Endothelial cell (in vitro differentiated cells): ENCODE results near the gene JMJD6. TPM values are rescaled to one million over a fixed set of nuclear protein-coding genes. Genes with fewer than 3 reads are reported as not detected.
"Not testable (repeated sequence)": the region's sequence is repeated elsewhere in the genome, so short reads cannot be mapped to it uniquely, and the experiment has no call there.

Source experiments
- DNase-seq: peaks from one replicate; pipeline ENCODE4 v3.0.0; 2021; ENCODE audit warnings: low spot score
- H3K27ac Mint-ChIP-seq: one replicate; pipeline ENCODE4 v1.8.0; 2021; ENCODE audit warnings: mixed read lengths, inconsistent platforms; ENCODE audit not compliant: unreplicated experiment
- H3K27me3 Mint-ChIP-seq: one replicate; pipeline ENCODE4 v1.8.0; 2021; ENCODE audit warnings: mild to moderate bottlenecking, moderate library complexity, mixed read lengths, inconsistent platforms; ENCODE audit not compliant: unreplicated experiment
- H3K36me3 Mint-ChIP-seq: one replicate; pipeline ENCODE4 v1.8.0; 2021; ENCODE audit warnings: mild to moderate bottlenecking, low read depth, mixed read lengths, inconsistent platforms; ENCODE audit not compliant: unreplicated experiment
- H3K4me1 Mint-ChIP-seq: one replicate; pipeline ENCODE4 v1.8.0; 2021; ENCODE audit warnings: mild to moderate bottlenecking, mixed read lengths, inconsistent platforms; ENCODE audit not compliant: unreplicated experiment
- H3K4me3 Mint-ChIP-seq: one replicate; pipeline ENCODE4 v1.8.0; 2021; ENCODE audit warnings: mild to moderate bottlenecking, mixed read lengths, inconsistent platforms; ENCODE audit not compliant: unreplicated experiment
- H3K9me3 Mint-ChIP-seq: one replicate; pipeline ENCODE4 v1.8.0; 2021; ENCODE audit warnings: mixed read lengths, inconsistent platforms; ENCODE audit not compliant: unreplicated experiment
- total RNA-seq: library from RNA; stranded (reverse); fragmentation: NEBNext Ultra II Directional; extraction: Animal tissue kit (Norgen Biotek cat#: 25700); gene quantifications from one replicate; pipeline ENCODE4 v1.2.1, GENCODE V29; 2021; ENCODE audit not compliant: unreplicated experiment
- TF ChIP-seq, protein P1 (sequence below): fragments of 200-600 bp; sonication (generic); IDR thresholded peaks from one replicate; pipeline ENCODE4 v1.5.0; 2021; ENCODE audit warnings: antibody characterized with exemption; ENCODE audit not compliant: unreplicated experiment

The JMJD6 gene
- total RNA-seq, 1 donor from 2014 or later = 25.6 TPM

GRCh38 chr17:76725580-76726230, 701 bp downstream of the JMJD6 start:
- no peak for DNase-seq
- H3K36me3 Mint-ChIP-seq = peaks cover 16% of the 10 kb centered on the region
- peaks cover 15% of the 10 kb centered on the region for H3K4me1 Mint-ChIP-seq
- H3K27ac Mint-ChIP-seq = peak overlapping the region; percentile 81
- H3K27me3 Mint-ChIP-seq = peaks cover 10% of the 10 kb centered on the region
- H3K9me3 Mint-ChIP-seq = no peaks in the 10 kb centered on the region
- TF ChIP-seq, protein P1, sequence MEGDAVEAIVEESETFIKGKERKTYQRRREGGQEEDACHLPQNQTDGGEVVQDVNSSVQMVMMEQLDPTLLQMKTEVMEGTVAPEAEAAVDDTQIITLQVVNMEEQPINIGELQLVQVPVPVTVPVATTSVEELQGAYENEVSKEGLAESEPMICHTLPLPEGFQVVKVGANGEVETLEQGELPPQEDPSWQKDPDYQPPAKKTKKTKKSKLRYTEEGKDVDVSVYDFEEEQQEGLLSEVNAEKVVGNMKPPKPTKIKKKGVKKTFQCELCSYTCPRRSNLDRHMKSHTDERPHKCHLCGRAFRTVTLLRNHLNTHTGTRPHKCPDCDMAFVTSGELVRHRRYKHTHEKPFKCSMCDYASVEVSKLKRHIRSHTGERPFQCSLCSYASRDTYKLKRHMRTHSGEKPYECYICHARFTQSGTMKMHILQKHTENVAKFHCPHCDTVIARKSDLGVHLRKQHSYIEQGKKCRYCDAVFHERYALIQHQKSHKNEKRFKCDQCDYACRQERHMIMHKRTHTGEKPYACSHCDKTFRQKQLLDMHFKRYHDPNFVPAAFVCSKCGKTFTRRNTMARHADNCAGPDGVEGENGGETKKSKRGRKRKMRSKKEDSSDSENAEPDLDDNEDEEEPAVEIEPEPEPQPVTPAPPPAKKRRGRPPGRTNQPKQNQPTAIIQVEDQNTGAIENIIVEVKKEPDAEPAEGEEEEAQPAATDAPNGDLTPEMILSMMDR = no peak
- H3K4me3 Mint-ChIP-seq = peak overlapping the region; percentile 94

DNA sequence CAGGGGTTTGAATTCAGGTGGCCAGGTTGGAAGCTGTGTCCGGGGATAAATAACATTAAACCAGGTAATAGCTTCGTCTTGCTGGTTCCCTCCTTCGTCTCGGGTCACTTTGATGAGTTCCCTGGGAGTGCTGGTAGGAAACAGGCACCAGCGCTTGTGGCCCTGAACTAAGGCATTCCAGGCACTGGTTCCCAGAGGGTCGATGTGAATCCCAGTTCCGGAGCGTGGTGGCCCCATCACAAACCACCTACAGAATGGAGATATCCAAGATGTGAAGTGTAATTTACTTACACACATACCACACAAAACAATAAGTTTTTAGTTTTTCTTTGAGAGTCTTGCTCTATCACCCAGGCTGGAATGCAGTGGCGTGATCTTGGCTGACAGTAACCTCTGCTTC, 2.6 kb downstream of the JMJD6 start:
- Mint-ChIP-seq H3K4me1 (peaks cover 15% of the 10 kb centered on the region), H3K27ac (no peak overlapping the region), H3K27me3 (peaks cover 10% of the 10 kb centered on the region), H3K36me3 (peaks cover 26% of the 10 kb centered on the region), H3K4me3 (no peak overlapping the region), H3K9me3 (no peaks in the 10 kb centered on the region)
- no peak for DNase-seq
- TF ChIP-seq, protein P1 = no peak

- H3K27me3 Mint-ChIP-seq, H3K9me3 Mint-ChIP-seq, H3K27ac Mint-ChIP-seq, DNase-seq: not testable (repeated sequence)
- H3K4me3 Mint-ChIP-seq = peak overlapping the region; percentile 31
- H3K36me3 Mint-ChIP-seq = peaks cover 29% of the 10 kb centered on the region
- H3K4me1 Mint-ChIP-seq = peaks cover 15% of the 10 kb centered on the region
Observed at GRCh38 chr17:76722977-76723376, 3.4 kb downstream of the JMJD6 start.

DNA sequence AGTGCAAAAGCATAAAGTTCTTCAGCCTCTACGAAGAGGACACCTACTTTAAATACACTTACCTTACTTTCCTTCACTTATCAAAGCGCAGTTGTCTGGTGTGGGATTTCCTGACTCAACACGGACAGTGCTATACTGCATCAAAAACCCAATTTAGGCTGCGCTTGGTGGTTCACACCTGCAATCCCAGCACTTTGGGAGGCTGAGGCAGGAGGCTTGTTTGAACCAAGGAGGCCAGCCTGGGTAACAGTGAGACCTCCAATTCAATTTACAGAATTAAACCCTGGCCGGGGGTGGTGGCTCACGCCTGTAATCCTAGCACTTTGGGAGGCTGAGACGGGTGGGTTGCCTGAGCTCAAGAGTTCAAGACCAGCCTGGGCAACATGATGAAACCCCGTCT, 4.1 kb downstream of the JMJD6 start:
- Mint-ChIP-seq H3K27ac (no peak overlapping the region), H3K9me3 (no peaks in the 10 kb centered on the region), H3K4me3 (no peak overlapping the region), H3K36me3 (peaks cover 27% of the 10 kb centered on the region), H3K27me3 (peaks cover 3% of the 10 kb centered on the region), H3K4me1 (peaks cover 9% of the 10 kb centered on the region)
- TF ChIP-seq, protein P1 = no peak
- no peak for DNase-seq

DNA sequence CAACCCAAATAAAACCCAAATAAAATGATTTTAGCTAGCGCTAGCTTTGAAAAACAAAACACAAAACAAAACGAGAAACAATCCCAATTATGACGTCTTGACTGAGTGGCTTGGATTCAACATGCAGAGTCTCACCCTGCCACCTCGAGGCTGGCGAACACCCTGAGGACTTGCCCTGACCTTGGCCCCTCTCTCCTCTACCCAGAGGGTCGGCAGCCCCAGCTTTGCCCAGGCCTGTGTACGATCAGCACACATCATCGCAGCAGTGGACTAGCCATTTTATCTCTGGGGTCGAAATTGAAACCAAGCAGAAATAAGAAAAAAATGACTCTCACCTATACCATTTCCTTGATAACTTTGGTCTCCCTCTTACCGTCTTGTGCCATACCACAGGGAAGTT, 4.9 kb downstream of the JMJD6 start:
- Mint-ChIP-seq H3K4me1 (peaks cover 7% of the 10 kb centered on the region), H3K27ac (no peak overlapping the region), H3K9me3 (no peaks in the 10 kb centered on the region), H3K4me3 (peak overlapping the region; percentile 75), H3K36me3 (peaks cover 27% of the 10 kb centered on the region), H3K27me3 (peaks cover 2% of the 10 kb centered on the region)
- TF ChIP-seq, protein P1 = no peak
- no peak for DNase-seq
